ENCODE measurements around the gene ZCCHC14. TPM values are rescaled to one million over a fixed set of nuclear protein-coding genes. Genes with fewer than 3 reads are reported as not detected.
A peak's percentile ranks its signal among the peaks of the same experiment; 100 is the strongest.

Gene ZCCHC14
- total RNA-seq, 1 experiment from 2014 or later, result 27.7 TPM

DNA sequence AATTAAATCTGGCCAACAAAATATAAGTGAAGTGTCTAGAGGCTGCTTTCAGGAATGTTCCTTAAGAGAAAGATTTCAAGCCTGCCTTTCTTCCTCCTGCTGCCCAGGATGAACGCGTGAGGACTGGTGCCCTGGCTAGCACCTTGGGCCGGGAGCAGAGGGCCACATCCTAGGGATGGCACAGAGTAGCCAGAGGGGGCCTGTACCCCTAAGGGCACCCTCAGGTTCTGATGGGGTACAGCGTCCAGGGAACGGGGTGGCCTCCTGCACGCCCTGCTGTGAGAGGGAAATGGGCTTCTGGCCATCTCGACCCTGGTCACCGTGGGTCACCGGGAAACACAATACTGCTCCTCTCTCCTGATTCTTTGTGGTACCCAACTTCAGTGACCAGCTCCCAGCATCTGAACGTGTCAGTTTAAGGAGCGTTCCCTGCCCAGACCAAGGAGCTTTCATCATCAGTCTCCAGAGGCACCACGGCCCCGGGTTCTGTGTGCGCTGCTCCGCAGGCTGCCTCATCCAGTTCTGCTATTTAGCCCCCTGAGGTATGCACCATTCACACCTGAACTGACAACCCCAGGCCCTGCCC lies 60.4 kb downstream of the ZCCHC14 start:
- no peaks in the 10 kb centered on the region for H4K20me1 ChIP-seq (ENCODE audit: control insufficient read depth, insufficient read depth, insufficient read length)

More for the DNA sequence above, 60.4 kb downstream of the ZCCHC14 start:
- H3K9ac ChIP-seq (ENCODE audit: extremely low read depth, insufficient read length, low read length), result no peak overlapping the region
- H4K5ac ChIP-seq (ENCODE audit: insufficient read length, low read depth, low read length), result no peak overlapping the region
- no peak overlapping the region for H3K14ac ChIP-seq (ENCODE audit: insufficient read depth, low read length)
- no peak overlapping the region for H2BK12ac ChIP-seq (ENCODE audit: insufficient read length, low read depth, low read length)
- Mint-ChIP-seq H3K9me3 (no peaks in the 10 kb centered on the region), H3K27ac (peak overlapping the region in 1 of 3 experiments; percentile 44; a peak in 2 of 7 replicates), H3K36me3 (ENCODE audit: insufficient read depth in 1 of 3, low read depth in 3 of 3) (peaks cover 7 to 21% (median 17%) of the 10 kb centered on the region in 3 experiments; a peak in 6 of 7 replicates), H3K4me3 (no peak overlapping the region), H3K27me3 (ENCODE audit: low read depth) (no peaks in the 10 kb centered on the region), H3K4me1 (peaks cover 7 to 8% of the 10 kb centered on the region in 2 experiments)
- no peak overlapping the region for H3K23ac ChIP-seq (ENCODE audit: insufficient read length, low read depth, low read length)
- no peak overlapping the region for H4K91ac ChIP-seq (ENCODE audit: insufficient read length, low read depth, low read length)
- H3K56ac ChIP-seq (ENCODE audit: insufficient read length, low read depth, low read length), result no peak overlapping the region
- no peak overlapping the region for H2BK20ac ChIP-seq (ENCODE audit: low read depth, low read length, poor library complexity, severe bottlenecking)
- no peak overlapping the region for H3K27ac ChIP-seq (ENCODE audit: insufficient read length, low read depth, low read length)
- H4K8ac ChIP-seq (replicated peaks; ENCODE audit: insufficient read length, low read depth, low read length), result no peak overlapping the region
- H3K9me3 ChIP-seq (ENCODE audit: control insufficient read depth, low read depth, low read length), result no peaks in the 10 kb centered on the region
- H2BK15ac ChIP-seq (ENCODE audit: low read depth, low read length), result no peak overlapping the region
- WGBS (ENCODE audit: extremely low coverage, insufficient read length, low lambda C conversion rate), result no CpG with 5 or more reads among the region's 15 CpGs
- H2BK5ac ChIP-seq (ENCODE audit: insufficient read length, low read length), result no peak overlapping the region
- peaks cover 5% of the 10 kb centered on the region for H3K79me1 ChIP-seq (ENCODE audit: insufficient read depth, low read depth, low read length, poor library complexity, severe bottlenecking)
- H3K18ac ChIP-seq (ENCODE audit: insufficient read length, low read depth, low read length), result no peak overlapping the region
- H2AK5ac ChIP-seq (ENCODE audit: insufficient read length, low read length), result no peak overlapping the region
- H2BK120ac ChIP-seq (ENCODE audit: low read depth, low read length, poor library complexity, severe bottlenecking), result no peak overlapping the region
- H3K4me1 ChIP-seq (ENCODE audit: insufficient read depth, low read length), result no peaks in the 10 kb centered on the region
- H3K79me2 ChIP-seq (ENCODE audit: insufficient read depth, low read length), result no peaks in the 10 kb centered on the region
- no peaks in the 10 kb centered on the region for H3K23me2 ChIP-seq (ENCODE audit: insufficient read length, low read depth, low read length, poor library complexity, severe bottlenecking)
- DNase-seq, result no peak
- no peak overlapping the region for H3T11ph ChIP-seq (ENCODE audit: low read length)
- no peak overlapping the region for H3K4ac ChIP-seq (ENCODE audit: low read depth, low read length)
- no peaks in the 10 kb centered on the region for H3K27me3 ChIP-seq (ENCODE audit: insufficient read depth, low read length)
- no peak for TF ChIP-seq CTCF (conservative IDR thresholded peaks at IDR 0.05)
- H3K4me2 ChIP-seq (ENCODE audit: insufficient read depth, insufficient read length, low read length), result no peak overlapping the region
- H2AFZ ChIP-seq (ENCODE audit: low read length), result no peak overlapping the region
